LNCAP (cell line): ENCODE measurements around the gene MIGA2.
A peak's percentile ranks its signal among the peaks of the same experiment; 100 is the strongest.

ENCODE experiments used
- TF ChIP-seq, protein P1 (sequence below): fragments of 450-650 bp; IDR thresholded peaks from 2 replicates; pipeline ENCODE4 v1.5.1; 2017; ENCODE audit warnings: mild to moderate bottlenecking

Gene MIGA2

GRCh38 chr9:129023908-129024233 lies 12.6 kb upstream of the MIGA2 start:
- TF ChIP-seq, protein P1, sequence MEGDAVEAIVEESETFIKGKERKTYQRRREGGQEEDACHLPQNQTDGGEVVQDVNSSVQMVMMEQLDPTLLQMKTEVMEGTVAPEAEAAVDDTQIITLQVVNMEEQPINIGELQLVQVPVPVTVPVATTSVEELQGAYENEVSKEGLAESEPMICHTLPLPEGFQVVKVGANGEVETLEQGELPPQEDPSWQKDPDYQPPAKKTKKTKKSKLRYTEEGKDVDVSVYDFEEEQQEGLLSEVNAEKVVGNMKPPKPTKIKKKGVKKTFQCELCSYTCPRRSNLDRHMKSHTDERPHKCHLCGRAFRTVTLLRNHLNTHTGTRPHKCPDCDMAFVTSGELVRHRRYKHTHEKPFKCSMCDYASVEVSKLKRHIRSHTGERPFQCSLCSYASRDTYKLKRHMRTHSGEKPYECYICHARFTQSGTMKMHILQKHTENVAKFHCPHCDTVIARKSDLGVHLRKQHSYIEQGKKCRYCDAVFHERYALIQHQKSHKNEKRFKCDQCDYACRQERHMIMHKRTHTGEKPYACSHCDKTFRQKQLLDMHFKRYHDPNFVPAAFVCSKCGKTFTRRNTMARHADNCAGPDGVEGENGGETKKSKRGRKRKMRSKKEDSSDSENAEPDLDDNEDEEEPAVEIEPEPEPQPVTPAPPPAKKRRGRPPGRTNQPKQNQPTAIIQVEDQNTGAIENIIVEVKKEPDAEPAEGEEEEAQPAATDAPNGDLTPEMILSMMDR = no peak

DNA sequence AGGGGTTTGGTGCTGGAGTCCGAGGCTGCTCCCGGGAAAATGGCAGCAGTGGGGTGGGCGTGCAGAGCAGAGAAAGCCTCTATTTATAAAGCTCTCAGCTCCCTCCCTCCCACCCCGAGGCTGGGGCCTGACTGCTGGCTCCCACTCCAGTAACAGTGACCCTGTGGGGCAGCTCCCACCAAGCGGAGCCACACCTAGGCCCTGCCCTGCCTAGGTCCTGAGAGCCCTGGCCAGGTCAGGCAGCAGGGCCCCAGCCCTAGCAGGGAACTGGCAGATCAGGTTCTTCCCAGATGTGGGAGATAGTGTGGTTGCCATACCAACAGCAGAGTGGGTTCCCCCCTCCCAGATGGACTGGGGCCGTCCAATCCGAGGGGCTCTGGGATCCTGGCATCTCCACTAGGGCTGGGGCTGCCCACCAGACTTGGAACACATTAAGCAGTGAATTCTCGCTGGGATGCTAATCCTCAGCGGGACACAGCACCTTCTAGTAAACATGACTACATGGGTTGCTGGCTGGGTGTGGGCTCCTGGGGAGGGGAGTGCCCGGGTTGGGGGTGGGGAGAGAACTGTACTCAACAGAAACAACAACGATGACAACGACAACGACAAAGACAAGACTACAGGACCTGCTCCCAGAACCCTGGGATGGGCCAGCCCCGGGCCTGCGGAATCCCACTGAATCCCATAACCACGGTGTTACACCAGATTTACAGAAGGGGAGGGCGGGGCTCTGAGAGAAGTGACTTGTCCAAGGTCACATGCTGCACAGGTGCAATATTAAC lies 9.8 kb upstream of the MIGA2 start:
- TF ChIP-seq, protein P1 = no peak

- TF ChIP-seq, protein P1 = no peak
Measured at GRCh38 chr9:129027224-129027684, 9.2 kb upstream of the MIGA2 start.

GRCh38 chr9:129027685-129028191 lies 8.7 kb upstream of the MIGA2 start:
- TF ChIP-seq, protein P1 = no peak

DNA sequence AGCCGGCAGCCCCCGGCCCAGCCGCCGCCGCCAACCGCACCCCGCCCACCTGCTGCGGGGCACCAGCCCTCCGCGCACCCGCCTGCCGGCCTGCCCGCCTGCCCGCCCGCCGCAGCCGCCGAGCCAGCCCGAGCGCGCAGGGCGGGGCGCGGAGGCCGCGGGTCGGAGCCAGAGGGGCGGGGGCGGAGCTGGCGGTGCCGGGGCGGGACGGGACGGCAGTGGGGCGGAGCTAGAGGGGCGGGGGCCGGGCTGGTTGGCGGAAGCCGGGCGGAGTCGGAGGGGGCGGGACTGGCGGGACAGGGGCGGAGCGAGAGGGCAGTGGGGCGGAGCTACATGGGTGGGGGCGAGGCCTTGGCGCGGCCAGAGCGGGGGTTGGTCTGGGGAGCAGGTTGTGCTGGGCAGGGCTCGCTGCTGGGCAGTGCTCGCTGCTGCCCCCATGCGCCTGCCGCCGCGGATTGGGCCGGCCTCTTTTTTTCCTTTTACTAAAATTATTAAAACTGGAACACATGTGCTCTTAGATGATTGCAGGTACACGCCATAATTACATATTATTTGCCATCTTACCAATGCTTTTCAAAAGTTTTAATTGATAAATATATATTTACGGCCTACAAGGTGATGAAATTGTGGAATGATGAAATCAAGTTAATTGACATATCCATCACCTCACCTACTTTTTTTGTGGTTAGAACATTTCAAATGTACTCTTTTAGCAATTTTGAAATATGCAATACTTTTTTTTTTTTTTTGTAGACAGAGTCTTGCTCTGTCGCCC lies 8.0 kb upstream of the MIGA2 start, which contains the start of gene SH3GLB2:
TSS of gene SH3GLB2 (minus strand) at position 140 of the 775 bp plus-strand sequence. CDS start 177 bp downstream, outside the sequence.
- TF ChIP-seq, protein P1 = peak; percentile 86

DNA sequence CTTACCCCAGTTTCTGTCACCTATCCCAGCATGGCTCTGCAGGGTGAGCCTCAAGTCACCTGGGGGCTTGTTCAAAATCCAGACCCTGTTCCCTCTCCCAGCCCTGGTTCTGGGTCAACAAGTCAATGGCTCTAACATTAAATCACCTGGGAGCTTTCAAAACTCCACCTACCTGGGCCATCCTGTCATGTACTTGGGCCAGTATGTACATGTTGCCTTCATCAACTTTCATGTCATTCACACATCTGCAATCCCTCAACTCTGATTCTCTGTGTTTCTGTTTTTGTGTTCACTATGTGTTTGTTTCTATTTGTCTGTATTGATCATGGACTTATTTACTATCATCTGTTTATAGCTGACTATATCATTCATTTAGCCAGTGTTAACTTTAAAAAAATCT lies 6.2 kb upstream of the MIGA2 start:
- TF ChIP-seq, protein P1 = no peak

GRCh38 chr9:129031514-129031913 lies 4.9 kb upstream of the MIGA2 start:
- TF ChIP-seq, protein P1 = no peak
